Kidney epithelial cell (primary cell): ENCODE results near the gene IQSEC3. TPM values are rescaled to one million over a fixed set of nuclear protein-coding genes. Genes with fewer than 3 reads are reported as not detected.
"Not testable (repeated sequence)": the region's sequence is repeated elsewhere in the genome, so short reads cannot be mapped to it uniquely, and the experiment has no call there.

Experiments used
- DNase-seq: peaks from one replicate; pipeline ENCODE4 v3.0.0-alpha.2; 2010; ENCODE audit warnings: low read depth
- H3K27me3 ChIP-seq: 2 replicates; pipeline ENCODE4 v1.6.0; 2011; ENCODE audit warnings: low read length; ENCODE audit not compliant: control insufficient read depth, insufficient read depth
- H3K36me3 ChIP-seq: 2 replicates; pipeline ENCODE4 v1.5.1; 2011; ENCODE audit warnings: low read length; ENCODE audit not compliant: control insufficient read depth, insufficient read depth
- H3K4me3 ChIP-seq: 2 replicates; pipeline ENCODE4 v1.5.1; 2011; ENCODE audit warnings: low read depth, mild to moderate bottlenecking, control low read depth, low read length
- CTCF ChIP-seq: IDR thresholded peaks from 2 replicates; pipeline ENCODE4 v1.5.1; 2011; ENCODE audit warnings: mild to moderate bottlenecking, moderate library complexity, low read length, control low read depth, inconsistent platforms; ENCODE audit not compliant: insufficient read depth, poor library complexity, severe bottlenecking
- total RNA-seq: library from RNA; depleted of rRNA; stranded (reverse); fragments of >200 nt; gene quantifications from 2 replicates; pipeline ENCODE4 v1.2.3, GENCODE V29; 2015

Gene IQSEC3
- total RNA-seq, 1 donor from 2014 or later, result 1.0 TPM

- no peak for DNase-seq
- Histone ChIP-seq H3K36me3 (no peaks in the 10 kb centered on the region), H3K4me3 (no peak overlapping the region), H3K27me3 (peaks cover 15% of the 10 kb centered on the region)
- TF ChIP-seq CTCF, result no peak
Observed at GRCh38 chr12:53735-54730, 12.5 kb upstream of the IQSEC3 start.

- no peak for DNase-seq
- Histone ChIP-seq H3K36me3 (no peaks in the 10 kb centered on the region), H3K4me3 (no peak overlapping the region), H3K27me3 (peaks cover 15% of the 10 kb centered on the region)
- TF ChIP-seq CTCF, result no peak
Observed at GRCh38 chr12:54750-55535, 11.6 kb upstream of the IQSEC3 start.

GRCh38 chr12:56683-57346 is 9.8 kb upstream of the IQSEC3 start:
- Histone ChIP-seq H3K36me3 (no peaks in the 10 kb centered on the region), H3K27me3 (peaks cover 14% of the 10 kb centered on the region), H3K4me3 (no peak overlapping the region)
- TF ChIP-seq CTCF, result no peak
- DNase-seq, result no peak

- no peak for TF ChIP-seq CTCF
- peaks cover 11% of the 10 kb centered on the region for H3K27me3 ChIP-seq
- H3K36me3 ChIP-seq, result no peaks in the 10 kb centered on the region
- DNase-seq, result no peak
- no peak overlapping the region for H3K4me3 ChIP-seq
Observed at GRCh38 chr12:57539-57938, 9.0 kb upstream of the IQSEC3 start.

- DNase-seq, result no peak
- Histone ChIP-seq H3K4me3 (no peak overlapping the region), H3K27me3 (peaks cover 6% of the 10 kb centered on the region), H3K36me3 (no peaks in the 10 kb centered on the region)
- TF ChIP-seq CTCF, result no peak
Observed at GRCh38 chr12:58832-59231, 7.7 kb upstream of the IQSEC3 start.

- DNase-seq, H3K27me3 ChIP-seq, H3K4me3 ChIP-seq, H3K36me3 ChIP-seq: not testable (repeated sequence)
Observed at GRCh38 chr12:61845-62244, 4.7 kb upstream of the IQSEC3 start.

GRCh38 chr12:65491-66063 is 990 bp upstream of the IQSEC3 start:
- not testable (repeated sequence) for H3K36me3 ChIP-seq, DNase-seq, H3K27me3 ChIP-seq, H3K4me3 ChIP-seq

- DNase-seq, H3K27me3 ChIP-seq, H3K4me3 ChIP-seq, H3K36me3 ChIP-seq: not testable (repeated sequence)
Observed at GRCh38 chr12:66782-67504, 376 bp downstream of the IQSEC3 start.
